ENCODE results near the gene FGFBP1. TPM values are rescaled to one million over a fixed set of nuclear protein-coding genes. Genes with fewer than 3 reads are reported as not detected.
"Not testable (repeated sequence)": the region's sequence is repeated elsewhere in the genome, so short reads cannot be mapped to it uniquely, and the experiment has no call there.

Gene FGFBP1
- total RNA-seq, 2 experiments from 2014 or later, result not detected

DNA sequence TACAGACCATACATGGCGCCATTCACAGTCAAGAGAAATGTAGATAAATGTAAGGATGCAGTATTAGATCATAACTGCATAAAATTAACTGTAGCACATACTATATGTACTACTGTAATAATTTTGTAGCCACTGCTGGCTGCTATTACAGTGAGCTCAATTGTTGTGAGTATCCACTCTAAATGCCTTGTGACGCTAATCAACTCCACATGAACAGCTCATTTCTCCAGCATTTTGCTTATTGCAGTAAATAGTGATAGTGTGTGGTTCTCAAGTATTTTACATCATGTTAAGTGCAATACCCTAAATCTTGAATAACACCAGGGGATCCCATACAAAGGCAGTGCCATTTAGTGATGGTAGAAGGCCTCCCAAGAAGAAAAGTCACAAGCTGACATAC, 21.2 kb downstream of the FGFBP1 start:
- ATAC-seq (ENCODE audit: poor library complexity), result no peak
- H3K9me3 ChIP-seq (ENCODE audit: control insufficient read depth in 1 of 2, insufficient read depth in 1 of 2, low read length in 2 of 2), result no peaks in the 10 kb centered on the region
- no peak for DNase-seq
- ChIA-PET POLR2A (no interaction called here), CTCF (no interaction called here)
- Mint-ChIP-seq H3K4me3 (no peak overlapping the region), H3K36me3 (ENCODE audit: low read depth) (no peaks in the 10 kb centered on the region), H3K4me1 (ENCODE audit: low read depth) (no peaks in the 10 kb centered on the region), H3K27me3 (peaks cover 18% of the 10 kb centered on the region), H3K9me3 (no peaks in the 10 kb centered on the region), H3K27ac (no peak overlapping the region)
- H3K27me3 ChIP-seq (ENCODE audit: control insufficient read depth in 1 of 2, insufficient read depth in 2 of 2, low read length in 2 of 2), result peaks cover 0 to 9% of the 10 kb centered on the region in 2 experiments
- TF ChIP-seq, protein P1, sequence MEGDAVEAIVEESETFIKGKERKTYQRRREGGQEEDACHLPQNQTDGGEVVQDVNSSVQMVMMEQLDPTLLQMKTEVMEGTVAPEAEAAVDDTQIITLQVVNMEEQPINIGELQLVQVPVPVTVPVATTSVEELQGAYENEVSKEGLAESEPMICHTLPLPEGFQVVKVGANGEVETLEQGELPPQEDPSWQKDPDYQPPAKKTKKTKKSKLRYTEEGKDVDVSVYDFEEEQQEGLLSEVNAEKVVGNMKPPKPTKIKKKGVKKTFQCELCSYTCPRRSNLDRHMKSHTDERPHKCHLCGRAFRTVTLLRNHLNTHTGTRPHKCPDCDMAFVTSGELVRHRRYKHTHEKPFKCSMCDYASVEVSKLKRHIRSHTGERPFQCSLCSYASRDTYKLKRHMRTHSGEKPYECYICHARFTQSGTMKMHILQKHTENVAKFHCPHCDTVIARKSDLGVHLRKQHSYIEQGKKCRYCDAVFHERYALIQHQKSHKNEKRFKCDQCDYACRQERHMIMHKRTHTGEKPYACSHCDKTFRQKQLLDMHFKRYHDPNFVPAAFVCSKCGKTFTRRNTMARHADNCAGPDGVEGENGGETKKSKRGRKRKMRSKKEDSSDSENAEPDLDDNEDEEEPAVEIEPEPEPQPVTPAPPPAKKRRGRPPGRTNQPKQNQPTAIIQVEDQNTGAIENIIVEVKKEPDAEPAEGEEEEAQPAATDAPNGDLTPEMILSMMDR (IDR thresholded peaks at IDR 0.05), result no peak
- H3K27ac ChIP-seq (ENCODE audit: low read depth in 1 of 2, low read length in 2 of 2), result no peak overlapping the region
- no peak overlapping the region for H3K4me3 ChIP-seq (ENCODE audit: low read length)
- intact Hi-C loops (cut with DNase I, micrococcal nuclease), result no loop called here
- H3K36me3 ChIP-seq (ENCODE audit: insufficient read depth, low read length), result no peaks in the 10 kb centered on the region
- no peaks in the 10 kb centered on the region for H3K4me1 ChIP-seq (ENCODE audit: insufficient read depth, low read length)

DNA sequence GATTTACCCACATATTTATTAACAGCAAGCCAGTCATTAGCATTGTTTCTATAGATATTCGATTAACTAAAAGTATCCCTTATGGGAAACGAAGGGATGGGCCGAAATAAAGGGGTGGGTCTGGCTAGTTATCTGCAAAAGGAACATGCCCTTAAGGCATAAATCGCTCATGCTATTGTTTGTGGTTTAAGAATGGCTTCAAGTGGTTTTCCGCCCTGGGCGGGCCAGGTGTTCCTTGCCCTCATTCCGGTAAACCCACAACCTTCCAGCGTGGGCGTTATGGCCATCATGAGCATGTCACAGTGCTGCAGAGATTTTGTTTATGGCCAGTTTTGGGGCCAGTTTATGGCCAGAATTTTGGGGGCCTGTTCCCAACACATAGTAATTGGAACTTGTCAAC, 22.2 kb downstream of the FGFBP1 start:
- H3K9me3 Mint-ChIP-seq; H3K36me3 ChIP-seq (ENCODE audit: insufficient read depth, low read length); H3K36me3 Mint-ChIP-seq (ENCODE audit: low read depth); H3K9me3 ChIP-seq (ENCODE audit: control insufficient read depth in 1 of 2, insufficient read depth in 1 of 2, low read length in 2 of 2); H3K4me3 ChIP-seq (ENCODE audit: low read length); H3K27ac Mint-ChIP-seq; intact Hi-C loops (cut with DNase I, micrococcal nuclease); H3K4me1 ChIP-seq (ENCODE audit: insufficient read depth, low read length); ATAC-seq (ENCODE audit: poor library complexity); POLR2A ChIA-PET; H3K27ac ChIP-seq (ENCODE audit: low read depth in 1 of 2, low read length in 2 of 2); CTCF ChIA-PET; DNase-seq; H3K4me3 Mint-ChIP-seq; H3K4me1 Mint-ChIP-seq (ENCODE audit: low read depth); H3K27me3 ChIP-seq (ENCODE audit: control insufficient read depth in 1 of 2, insufficient read depth in 2 of 2, low read length in 2 of 2): not testable (repeated sequence)
- peaks cover 23% of the 10 kb centered on the region for H3K27me3 Mint-ChIP-seq

DNA sequence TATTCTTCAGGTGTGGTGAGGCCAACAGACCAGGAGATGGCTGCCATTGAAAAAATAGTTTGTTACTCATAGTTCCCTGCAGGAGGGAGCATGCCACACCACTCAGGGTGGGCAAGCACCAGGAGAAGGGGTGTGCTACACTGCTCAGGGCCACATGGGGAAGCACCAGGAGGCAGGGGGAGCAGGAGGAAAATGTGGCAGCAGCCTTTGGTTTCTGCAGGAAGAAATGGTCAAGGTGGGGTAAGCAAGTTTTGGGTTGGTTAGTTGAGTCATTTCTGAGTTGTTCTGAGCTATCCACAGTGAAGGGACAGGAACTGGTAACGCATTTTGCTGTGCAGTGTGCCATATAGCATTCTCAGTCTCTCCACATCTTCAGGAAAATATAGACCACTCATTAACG, 23.8 kb downstream of the FGFBP1 start:
- no peaks in the 10 kb centered on the region for H3K36me3 Mint-ChIP-seq (ENCODE audit: low read depth)
- no peak overlapping the region for H3K27ac Mint-ChIP-seq
- no peaks in the 10 kb centered on the region for H3K9me3 Mint-ChIP-seq
- CTCF ChIA-PET, result no interaction called here
- H3K9me3 ChIP-seq (ENCODE audit: control insufficient read depth in 1 of 2, insufficient read depth in 1 of 2, low read length in 2 of 2), result no peaks in the 10 kb centered on the region
- no peaks in the 10 kb centered on the region for H3K4me1 Mint-ChIP-seq (ENCODE audit: low read depth)
- H3K27ac ChIP-seq (ENCODE audit: low read depth in 1 of 2, low read length in 2 of 2), result no peak overlapping the region
- H3K4me3 Mint-ChIP-seq, result no peak overlapping the region
- peaks cover 0 to 4% of the 10 kb centered on the region in 2 experiments for H3K27me3 ChIP-seq (ENCODE audit: control insufficient read depth in 1 of 2, insufficient read depth in 2 of 2, low read length in 2 of 2)
- peaks cover 23% of the 10 kb centered on the region for H3K27me3 Mint-ChIP-seq
- no peaks in the 10 kb centered on the region for H3K36me3 ChIP-seq (ENCODE audit: insufficient read depth, low read length)
- intact Hi-C loops (cut with DNase I, micrococcal nuclease), result no loop called here
- TF ChIP-seq, protein P1 (IDR thresholded peaks at IDR 0.05), result no peak
- no peaks in the 10 kb centered on the region for H3K4me1 ChIP-seq (ENCODE audit: insufficient read depth, low read length)
- no peak overlapping the region for H3K4me3 ChIP-seq (ENCODE audit: low read length)
- DNase-seq, result no peak
- POLR2A ChIA-PET, result no interaction called here
- no peak for ATAC-seq (ENCODE audit: poor library complexity)

DNA sequence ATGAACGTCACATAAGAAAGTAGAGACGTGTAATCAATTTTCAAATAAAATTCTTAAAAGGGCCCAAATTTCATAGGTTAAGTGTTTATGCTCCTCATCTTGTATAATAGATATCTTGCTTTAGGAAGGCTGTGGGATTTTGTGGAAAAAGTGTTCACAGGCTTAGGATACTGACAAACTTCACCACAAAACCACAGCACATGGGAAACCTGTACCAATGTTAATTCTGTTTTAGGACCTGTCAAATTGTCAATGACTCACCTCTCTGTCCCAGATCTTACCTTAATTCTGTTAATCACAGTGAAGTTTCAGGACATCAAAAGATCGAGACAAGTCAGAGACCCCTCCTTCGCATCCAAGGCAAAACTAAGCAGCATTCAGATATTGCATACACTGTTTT, 24.2 kb downstream of the FGFBP1 start:
- Histone ChIP-seq H3K9me3 (ENCODE audit: control insufficient read depth in 1 of 2, insufficient read depth in 1 of 2, low read length in 2 of 2) (no peaks in the 10 kb centered on the region), H3K4me3 (ENCODE audit: low read length) (no peak overlapping the region), H3K27me3 (ENCODE audit: control insufficient read depth in 1 of 2, insufficient read depth in 2 of 2, low read length in 2 of 2) (peaks cover 0 to 3% of the 10 kb centered on the region in 2 experiments), H3K36me3 (ENCODE audit: insufficient read depth, low read length) (no peaks in the 10 kb centered on the region), H3K4me1 (ENCODE audit: insufficient read depth, low read length) (no peaks in the 10 kb centered on the region), H3K27ac (ENCODE audit: low read depth in 1 of 2, low read length in 2 of 2) (no peak overlapping the region)
- no peak for DNase-seq
- intact Hi-C loops (cut with DNase I, micrococcal nuclease), result no loop called here
- ChIA-PET POLR2A (no interaction called here), CTCF (no interaction called here)
- H3K9me3 Mint-ChIP-seq, result no peaks in the 10 kb centered on the region
- H3K4me3 Mint-ChIP-seq, result no peak overlapping the region
- no peak for ATAC-seq (ENCODE audit: poor library complexity)
- no peaks in the 10 kb centered on the region for H3K4me1 Mint-ChIP-seq (ENCODE audit: low read depth)
- TF ChIP-seq, protein P1 (IDR thresholded peaks at IDR 0.05), result no peak
- H3K27ac Mint-ChIP-seq, result no peak overlapping the region
- peaks cover 22% of the 10 kb centered on the region for H3K27me3 Mint-ChIP-seq
- no peaks in the 10 kb centered on the region for H3K36me3 Mint-ChIP-seq (ENCODE audit: low read depth)
